Right lobe of liver (tissue), 4 donors: ENCODE data around the gene ING5.

Experiments
- CTCF ChIP-seq, 4 donors: fragments of 200-600 bp in 3 of 4; fragments of 450-650 bp in 1 of 4; IDR thresholded peaks; one replicate each; pipeline versions ENCODE4 v1.5.1 to v1.8.0; 2016 to 2022; ENCODE audit warnings: antibody characterized with exemption in 4 of 4, mild to moderate bottlenecking in 2 of 4
- POLR2A ChIP-seq: fragments of 450-650 bp; IDR thresholded peaks from one replicate; pipeline ENCODE4 v1.6.1; 2017; ENCODE audit warnings: antibody characterized with exemption, mild to moderate bottlenecking
- donor health status: DM: no; HTN: no; CAD: no.
- donor health status: DM: no; HTN: no; CAD: no.
- donor health status: DM: no; HTN: yes; CAD: no.

- TF ChIP-seq CTCF (IDR thresholded peaks at IDR 0.05) (no peak), POLR2A (no peak)
These were observed 41.8 kb downstream of the ING5 start for GRCh38 chr2:241743620-241744019.
